Natural killer cell (primary cell): ENCODE data around the gene VPREB1. TPM values are rescaled to one million over a fixed set of nuclear protein-coding genes. Genes with fewer than 3 reads are reported as not detected.
"Not testable (repeated sequence)": the region's sequence is repeated elsewhere in the genome, so short reads cannot be mapped to it uniquely, and the experiment has no call there.

Source experiments
- ATAC-seq, 3 donors: fragments of 150-1000 bp in 2 of 3; fragments of 200-7000 bp in 1 of 3; cut with Tn5 transposase; 1 replicate in 1 of 3; 2 replicates in 2 of 3; pipeline ENCODE4 v1.10.0; 2021; ENCODE audit warnings: mild to moderate bottlenecking in 2 of 3, moderate library complexity in 2 of 3
- DNase-seq, 2 donors: peaks; one replicate each; pipeline versions ENCODE4 v3.0.0 to v3.0.0-alpha.2; 2013 to 2021; ENCODE audit warnings: mixed read lengths in 1 of 2
- H3K27ac ChIP-seq: one replicate; pipeline ENCODE4 v1.5.1; 2013; ENCODE audit warnings: mild to moderate bottlenecking, low read length
- H3K27me3 ChIP-seq: one replicate; pipeline ENCODE4 v1.6.1; 2013; ENCODE audit warnings: low read length; ENCODE audit not compliant: control insufficient read depth, insufficient read depth
- H3K36me3 ChIP-seq: one replicate; pipeline ENCODE4 v1.6.1; 2013; ENCODE audit warnings: low read length; ENCODE audit not compliant: control insufficient read depth, insufficient read depth
- H3K4me1 ChIP-seq: one replicate; pipeline ENCODE4 v1.6.1; 2013; ENCODE audit warnings: low read length; ENCODE audit not compliant: control insufficient read depth, insufficient read depth
- H3K4me3 ChIP-seq: one replicate; pipeline ENCODE4 v1.5.1; 2013; ENCODE audit warnings: low read length
- H3K9me3 ChIP-seq: one replicate; pipeline ENCODE4 v1.6.1; 2013; ENCODE audit warnings: low read length; ENCODE audit not compliant: control insufficient read depth, insufficient read depth
- H3K27ac Mint-ChIP-seq, 2 donors: one replicate each; pipeline ENCODE4 v1.8.0; 2022; ENCODE audit warnings: mild to moderate bottlenecking in 2 of 2, mixed read lengths in 2 of 2, moderate library complexity in 1 of 2
- H3K27me3 Mint-ChIP-seq, 2 donors: one replicate each; pipeline ENCODE4 v1.8.0; 2022; ENCODE audit warnings: low read depth in 2 of 2, mixed read lengths in 2 of 2
- H3K36me3 Mint-ChIP-seq: one replicate; pipeline ENCODE4 v1.8.0; 2022; ENCODE audit warnings: mixed read lengths
- H3K4me1 Mint-ChIP-seq, 2 donors: one replicate each; pipeline ENCODE4 v1.8.0; 2022; ENCODE audit warnings: mixed read lengths in 2 of 2
- H3K4me3 Mint-ChIP-seq: one replicate; pipeline ENCODE4 v1.8.0; 2022; ENCODE audit warnings: mild to moderate bottlenecking, moderate library complexity, mixed read lengths
- H3K9me3 Mint-ChIP-seq, 2 donors: one replicate each; pipeline ENCODE4 v1.8.0; 2022; ENCODE audit warnings: mixed read lengths in 2 of 2
- WGBS: methylation state at CpG from one replicate; pipeline ENCODE4 v1.1.7; 2013; ENCODE audit warnings: missing lambda C conversion rate; ENCODE audit not compliant: insufficient coverage; 5-methylcytosine and 5-hydroxymethylcytosine counted together
- intact Hi-C: fragments of 100-400 bp; cut with micrococcal nuclease; formaldehyde crosslinking; loops from one replicate; pipeline ENCODE4 v1.14.2; 2022
- total RNA-seq, 4 donors: library from RNA; stranded (reverse); fragments of 120-200 nt in 1 of 4; gene quantifications; one replicate each; pipeline versions ENCODE4 v1.2.3 to v1.2.4, GENCODE V29; 2013 to 2022
- TF ChIP-seq, protein P1 (sequence below): fragments of 200-600 bp; IDR thresholded peaks from one replicate; pipeline ENCODE4 v1.8.0; 2022; ENCODE audit warnings: antibody characterized with exemption

The VPREB1 gene
- total RNA-seq, 3 donors from 2014 or later (not counting 1 experiment from before 2014, with no cell fraction given) = not detected

DNA sequence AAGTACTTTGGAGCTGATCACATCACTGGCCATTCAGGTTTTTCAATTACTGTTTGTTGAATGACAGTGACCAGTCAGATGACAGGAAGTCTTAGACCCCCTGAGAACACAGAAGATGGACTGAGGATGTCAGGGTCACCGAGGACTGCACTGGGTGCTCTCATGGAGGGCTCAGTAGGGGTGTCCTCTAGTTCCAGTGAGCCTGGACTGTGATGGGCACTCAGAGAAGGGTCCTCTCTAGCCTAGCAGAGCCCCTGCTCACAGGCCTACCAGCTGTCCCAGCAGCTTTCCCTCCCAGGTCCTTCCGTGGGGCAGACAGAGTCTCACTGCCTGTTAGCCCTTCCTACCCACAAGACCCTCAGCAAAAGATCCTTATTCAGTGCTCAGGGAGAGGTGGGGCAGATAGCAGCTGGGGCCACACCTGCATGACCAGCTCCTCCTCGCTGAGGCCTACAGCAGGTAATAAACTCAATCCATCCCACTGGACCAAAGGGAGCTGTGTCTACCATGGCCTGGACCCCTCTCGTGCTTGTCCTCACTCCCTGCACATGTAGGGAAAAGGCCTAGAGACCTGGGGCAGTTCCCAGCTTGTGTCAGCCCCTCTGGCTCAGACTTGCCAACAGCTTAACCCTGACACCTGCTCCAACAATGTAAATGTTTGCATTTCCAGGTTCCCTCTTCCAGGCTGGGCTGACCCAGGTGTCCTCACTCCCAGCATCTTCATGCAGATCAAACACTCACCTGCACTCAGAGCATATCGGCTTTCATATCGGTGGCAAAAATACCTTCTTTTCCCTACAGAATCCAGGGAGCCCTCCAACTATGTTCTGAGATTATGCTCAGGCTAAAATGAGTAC, 25.2 kb upstream of the VPREB1 start:
- peaks cover 0 to 3% of the 10 kb centered on the region in 2 donors for H3K27me3 Mint-ChIP-seq
- TF ChIP-seq, protein P1, sequence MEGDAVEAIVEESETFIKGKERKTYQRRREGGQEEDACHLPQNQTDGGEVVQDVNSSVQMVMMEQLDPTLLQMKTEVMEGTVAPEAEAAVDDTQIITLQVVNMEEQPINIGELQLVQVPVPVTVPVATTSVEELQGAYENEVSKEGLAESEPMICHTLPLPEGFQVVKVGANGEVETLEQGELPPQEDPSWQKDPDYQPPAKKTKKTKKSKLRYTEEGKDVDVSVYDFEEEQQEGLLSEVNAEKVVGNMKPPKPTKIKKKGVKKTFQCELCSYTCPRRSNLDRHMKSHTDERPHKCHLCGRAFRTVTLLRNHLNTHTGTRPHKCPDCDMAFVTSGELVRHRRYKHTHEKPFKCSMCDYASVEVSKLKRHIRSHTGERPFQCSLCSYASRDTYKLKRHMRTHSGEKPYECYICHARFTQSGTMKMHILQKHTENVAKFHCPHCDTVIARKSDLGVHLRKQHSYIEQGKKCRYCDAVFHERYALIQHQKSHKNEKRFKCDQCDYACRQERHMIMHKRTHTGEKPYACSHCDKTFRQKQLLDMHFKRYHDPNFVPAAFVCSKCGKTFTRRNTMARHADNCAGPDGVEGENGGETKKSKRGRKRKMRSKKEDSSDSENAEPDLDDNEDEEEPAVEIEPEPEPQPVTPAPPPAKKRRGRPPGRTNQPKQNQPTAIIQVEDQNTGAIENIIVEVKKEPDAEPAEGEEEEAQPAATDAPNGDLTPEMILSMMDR = no peak
- Histone ChIP-seq H3K27me3 (no peaks in the 10 kb centered on the region), H3K9me3 (no peaks in the 10 kb centered on the region), H3K27ac (no peak overlapping the region), H3K4me3 (no peak overlapping the region), H3K4me1 (peaks cover 3% of the 10 kb centered on the region), H3K36me3 (no peaks in the 10 kb centered on the region)
- ATAC-seq = no peak
- intact Hi-C loops = no loop called here
- no peak overlapping the region for H3K27ac Mint-ChIP-seq
- no peak overlapping the region for H3K4me3 Mint-ChIP-seq
- no peaks in the 10 kb centered on the region for H3K9me3 Mint-ChIP-seq
- no peak for DNase-seq
- 57% methylated on average over 6 of the region's 6 CpGs for WGBS
- H3K36me3 Mint-ChIP-seq = no peaks in the 10 kb centered on the region
- no peaks in the 10 kb centered on the region for H3K4me1 Mint-ChIP-seq

DNA sequence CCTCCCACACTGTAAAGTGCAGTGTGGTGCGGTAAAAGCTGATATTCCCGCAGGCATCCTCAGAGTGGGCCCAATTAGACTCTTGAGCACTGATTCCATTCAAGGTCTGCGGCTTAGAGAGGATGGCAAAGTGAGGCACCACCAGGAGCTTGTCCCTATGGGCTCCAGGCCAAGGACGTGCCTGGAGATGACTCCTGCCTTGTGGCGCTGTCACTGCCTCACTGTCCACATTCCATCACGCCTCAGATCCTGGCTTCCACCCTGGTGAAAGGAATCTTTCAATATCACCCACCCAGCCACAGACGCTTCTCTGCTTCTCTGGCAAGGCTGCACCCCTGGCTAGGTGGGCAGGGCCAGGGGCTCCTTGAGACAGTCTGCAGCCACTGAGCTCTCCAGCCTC, 23.5 kb upstream of the VPREB1 start:
- H3K4me1 Mint-ChIP-seq, DNase-seq, H3K27ac Mint-ChIP-seq, H3K4me1 ChIP-seq, H3K36me3 Mint-ChIP-seq, H3K27ac ChIP-seq, H3K27me3 ChIP-seq, intact Hi-C loops, H3K36me3 ChIP-seq, H3K4me3 ChIP-seq, ATAC-seq, H3K9me3 ChIP-seq, H3K27me3 Mint-ChIP-seq, H3K4me3 Mint-ChIP-seq, H3K9me3 Mint-ChIP-seq: not testable (repeated sequence)
- no CpG with 5 or more reads among the region's 7 CpGs for WGBS

DNA sequence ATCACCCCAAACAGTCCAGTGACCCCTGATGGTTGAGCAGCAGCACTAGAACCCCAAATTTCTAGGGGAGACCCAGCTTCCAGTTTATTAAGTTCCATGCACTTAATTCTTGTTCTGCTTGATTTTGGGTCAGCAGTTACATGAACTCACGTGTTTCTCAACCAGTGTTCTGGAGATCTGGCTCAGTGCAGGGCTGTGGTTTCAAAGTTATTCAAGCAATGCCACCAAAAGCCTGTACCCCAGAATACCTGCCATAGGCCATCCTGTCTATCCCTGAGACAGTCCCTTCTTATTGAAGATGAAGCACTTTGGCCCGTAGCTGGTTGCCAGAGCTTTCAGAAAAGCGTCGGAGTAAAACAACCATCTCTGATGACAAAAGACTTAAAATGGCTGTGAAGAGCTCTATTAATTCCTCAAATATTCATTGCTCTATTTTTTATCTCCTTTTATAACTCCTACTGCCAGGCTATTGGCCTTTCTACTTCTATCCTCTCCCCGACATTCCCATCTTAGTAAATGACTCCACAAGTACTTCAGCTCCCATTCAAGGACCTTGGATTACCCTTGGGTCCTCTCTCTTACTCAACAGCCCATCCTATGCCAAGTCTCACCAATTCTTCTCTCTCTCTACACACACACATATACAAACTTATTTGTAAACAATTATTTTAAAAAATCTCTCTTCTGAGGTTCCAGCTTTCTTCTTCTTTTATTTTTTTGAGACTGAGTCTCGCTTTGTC, 18.0 kb upstream of the VPREB1 start:
- Mint-ChIP-seq H3K36me3 (no peaks in the 10 kb centered on the region), H3K27ac (no peak overlapping the region), H3K9me3 (no peaks in the 10 kb centered on the region), H3K27me3 (peaks cover 7 to 10% of the 10 kb centered on the region in 2 donors), H3K4me1 (no peaks in the 10 kb centered on the region), H3K4me3 (no peak overlapping the region)
- DNase-seq = no peak
- H3K27me3 ChIP-seq = no peaks in the 10 kb centered on the region
- no peak overlapping the region for H3K4me3 ChIP-seq
- no peaks in the 10 kb centered on the region for H3K36me3 ChIP-seq
- ATAC-seq = no peak
- H3K4me1 ChIP-seq = no peaks in the 10 kb centered on the region
- H3K27ac ChIP-seq = no peak overlapping the region
- H3K9me3 ChIP-seq = no peaks in the 10 kb centered on the region
- WGBS = 91% methylated on average over 6 of the region's 6 CpGs
- TF ChIP-seq, protein P1 = no peak
- intact Hi-C loops = no loop called here

DNA sequence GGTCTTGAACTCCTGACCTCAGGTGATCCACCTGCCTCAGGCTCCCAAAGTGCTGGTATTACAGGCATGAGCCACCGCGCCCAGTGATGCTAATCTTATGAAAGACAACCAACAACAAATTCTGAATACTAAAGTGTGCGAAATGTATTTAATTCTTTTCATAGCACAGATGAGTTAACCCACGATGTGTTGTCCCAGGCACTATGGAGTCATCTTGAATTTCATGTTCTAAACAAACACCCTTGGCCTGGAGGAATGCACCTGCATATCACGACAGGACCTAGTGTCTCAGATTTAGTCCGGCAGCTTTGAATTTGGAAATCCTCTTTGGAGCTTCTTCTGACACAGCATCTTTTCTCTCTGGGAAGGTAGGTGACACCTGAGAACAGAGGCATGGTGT, 16.2 kb upstream of the VPREB1 start:
- no peak overlapping the region for H3K4me3 Mint-ChIP-seq

More for the DNA sequence above, 16.2 kb upstream of the VPREB1 start:
- Mint-ChIP-seq H3K27me3 (peaks cover 7 to 10% of the 10 kb centered on the region in 2 donors), H3K4me1 (no peaks in the 10 kb centered on the region), H3K9me3 (no peaks in the 10 kb centered on the region), H3K27ac (no peak overlapping the region), H3K36me3 (no peaks in the 10 kb centered on the region)
- H3K4me3 ChIP-seq = no peak overlapping the region
- TF ChIP-seq, protein P1 = no peak
- DNase-seq (no peak), ATAC-seq (no peak)
- H3K27me3 ChIP-seq = no peaks in the 10 kb centered on the region
- intact Hi-C loops = no loop called here
- no peaks in the 10 kb centered on the region for H3K9me3 ChIP-seq
- 89% methylated on average over 6 of the region's 6 CpGs for WGBS
- H3K4me1 ChIP-seq = no peaks in the 10 kb centered on the region
- H3K36me3 ChIP-seq = no peaks in the 10 kb centered on the region
- no peak overlapping the region for H3K27ac ChIP-seq
